ENCODE data around the gene TRUB2. TPM values are rescaled to one million over a fixed set of nuclear protein-coding genes. Genes with fewer than 3 reads are reported as not detected.

The TRUB2 gene
- total and polyA plus RNA-seq, 2 of the 13 experiments (the other 11 are each of a cell fraction or from before 2014, with no cell fraction given), result 22.3 to 41.2 TPM

DNA sequence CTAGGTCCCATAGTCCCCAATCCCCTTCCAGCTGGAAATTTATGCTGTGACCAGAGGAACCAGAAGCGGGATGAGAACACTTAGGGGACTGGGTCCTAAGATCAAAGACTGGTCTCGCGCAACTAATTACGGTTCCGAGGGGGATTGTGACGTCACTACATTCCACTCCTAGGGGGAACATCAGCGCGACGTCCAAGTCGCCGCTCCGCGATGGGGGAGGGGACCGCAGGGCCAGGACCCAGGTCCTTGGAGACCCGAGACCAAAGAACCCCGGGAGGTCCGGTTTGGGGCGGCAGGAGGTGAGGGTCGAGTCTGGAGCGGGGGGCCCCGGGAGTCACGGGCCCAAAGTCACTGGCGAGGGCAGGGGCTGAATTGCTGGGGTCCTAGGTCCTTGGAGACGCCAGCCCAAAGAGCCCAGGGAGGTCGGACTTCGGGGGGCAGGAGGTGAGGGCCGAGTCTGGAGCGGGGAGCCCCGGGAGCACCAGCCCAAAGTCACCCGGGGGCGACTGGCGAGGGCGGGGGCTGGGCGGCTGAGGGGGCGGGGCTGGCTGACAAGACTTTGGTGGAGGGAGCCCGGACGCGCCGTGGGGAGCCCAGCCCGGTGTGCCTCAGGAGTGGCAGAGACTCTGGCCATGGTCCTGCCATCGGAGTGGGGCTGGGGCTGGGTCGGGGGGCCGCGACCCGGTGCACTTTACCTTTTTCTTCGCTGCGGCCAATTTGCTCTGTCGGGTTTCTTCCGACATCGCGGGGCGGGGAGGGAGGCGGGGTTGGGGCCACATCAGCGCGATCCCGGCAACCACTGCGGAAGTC, 46.8 kb downstream of the TRUB2 start, which contains the start of gene GOLGA2 (continued):
- TF ChIP-seq, protein P1, sequence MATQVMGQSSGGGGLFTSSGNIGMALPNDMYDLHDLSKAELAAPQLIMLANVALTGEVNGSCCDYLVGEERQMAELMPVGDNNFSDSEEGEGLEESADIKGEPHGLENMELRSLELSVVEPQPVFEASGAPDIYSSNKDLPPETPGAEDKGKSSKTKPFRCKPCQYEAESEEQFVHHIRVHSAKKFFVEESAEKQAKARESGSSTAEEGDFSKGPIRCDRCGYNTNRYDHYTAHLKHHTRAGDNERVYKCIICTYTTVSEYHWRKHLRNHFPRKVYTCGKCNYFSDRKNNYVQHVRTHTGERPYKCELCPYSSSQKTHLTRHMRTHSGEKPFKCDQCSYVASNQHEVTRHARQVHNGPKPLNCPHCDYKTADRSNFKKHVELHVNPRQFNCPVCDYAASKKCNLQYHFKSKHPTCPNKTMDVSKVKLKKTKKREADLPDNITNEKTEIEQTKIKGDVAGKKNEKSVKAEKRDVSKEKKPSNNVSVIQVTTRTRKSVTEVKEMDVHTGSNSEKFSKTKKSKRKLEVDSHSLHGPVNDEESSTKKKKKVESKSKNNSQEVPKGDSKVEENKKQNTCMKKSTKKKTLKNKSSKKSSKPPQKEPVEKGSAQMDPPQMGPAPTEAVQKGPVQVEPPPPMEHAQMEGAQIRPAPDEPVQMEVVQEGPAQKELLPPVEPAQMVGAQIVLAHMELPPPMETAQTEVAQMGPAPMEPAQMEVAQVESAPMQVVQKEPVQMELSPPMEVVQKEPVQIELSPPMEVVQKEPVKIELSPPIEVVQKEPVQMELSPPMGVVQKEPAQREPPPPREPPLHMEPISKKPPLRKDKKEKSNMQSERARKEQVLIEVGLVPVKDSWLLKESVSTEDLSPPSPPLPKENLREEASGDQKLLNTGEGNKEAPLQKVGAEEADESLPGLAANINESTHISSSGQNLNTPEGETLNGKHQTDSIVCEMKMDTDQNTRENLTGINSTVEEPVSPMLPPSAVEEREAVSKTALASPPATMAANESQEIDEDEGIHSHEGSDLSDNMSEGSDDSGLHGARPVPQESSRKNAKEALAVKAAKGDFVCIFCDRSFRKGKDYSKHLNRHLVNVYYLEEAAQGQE (IDR thresholded peaks at IDR 0.05; ENCODE audit: borderline replicate concordance in 1 of 2, low read depth in 1 of 2, low read length in 2 of 2), result 0 out of 4 replicates have a peak, but pooled peaks of 1 of the 2 experiments have one; percentile 57
- TF ChIP-seq DPF2 (CRISPR knock-in tag; IDR thresholded peaks at IDR 0.05; ENCODE audit: borderline replicate concordance, low read depth) (no peak), RBFOX2 (IDR thresholded peaks at IDR 0.05; ENCODE audit: low read depth, low read length) (peak; percentile 79), HOXD1 (CRISPR knock-in tag; IDR thresholded peaks at IDR 0.05) (no peak), ZNF547 (CRISPR knock-in tag; IDR thresholded peaks at IDR 0.05) (no peak), SALL2 (CRISPR knock-in tag; IDR thresholded peaks at IDR 0.05) (peak; percentile 31), BRD4 (CRISPR knock-in tag; IDR thresholded peaks at IDR 0.05) (no peak), THAP7 (CRISPR knock-in tag; IDR thresholded peaks at IDR 0.05) (0 out of 2 replicates have a peak, but pooled peaks have one; percentile 42), MYC (CRISPR knock-in tag; IDR thresholded peaks at IDR 0.05; ENCODE audit: borderline replicate concordance) (peak; percentile 8; the same call in 1 of the 2 replicates), ZSCAN5A (CRISPR knock-in tag; IDR thresholded peaks at IDR 0.05; ENCODE audit: borderline replicate concordance) (no peak), ARNT (IDR thresholded peaks at IDR 0.05) (no peak), IRX3 (CRISPR knock-in tag; IDR thresholded peaks at IDR 0.05; ENCODE audit: borderline replicate concordance, low read depth) (no peak), ZFP36L1 (CRISPR knock-in tag; IDR thresholded peaks at IDR 0.05) (no peak), ZNF570 (CRISPR knock-in tag; IDR thresholded peaks at IDR 0.05; ENCODE audit: borderline replicate concordance) (no peak), ZNF556 (CRISPR knock-in tag; IDR thresholded peaks at IDR 0.05; ENCODE audit: borderline replicate concordance) (no peak), ZBTB42 (CRISPR knock-in tag; IDR thresholded peaks at IDR 0.05) (0 out of 2 replicates have a peak, but pooled peaks have one; percentile 10), FOXA1 (IDR thresholded peaks at IDR 0.05) (no peak), FOXA1 (CRISPR knock-in tag; IDR thresholded peaks at IDR 0.05) (no peak), REL (CRISPR knock-in tag; conservative IDR thresholded peaks at IDR 0.05) (no peak), XRCC5 (optimal IDR thresholded peaks at IDR 0.05; ENCODE audit: low read length) (no peak)
- TF ChIP-seq, protein P2, sequence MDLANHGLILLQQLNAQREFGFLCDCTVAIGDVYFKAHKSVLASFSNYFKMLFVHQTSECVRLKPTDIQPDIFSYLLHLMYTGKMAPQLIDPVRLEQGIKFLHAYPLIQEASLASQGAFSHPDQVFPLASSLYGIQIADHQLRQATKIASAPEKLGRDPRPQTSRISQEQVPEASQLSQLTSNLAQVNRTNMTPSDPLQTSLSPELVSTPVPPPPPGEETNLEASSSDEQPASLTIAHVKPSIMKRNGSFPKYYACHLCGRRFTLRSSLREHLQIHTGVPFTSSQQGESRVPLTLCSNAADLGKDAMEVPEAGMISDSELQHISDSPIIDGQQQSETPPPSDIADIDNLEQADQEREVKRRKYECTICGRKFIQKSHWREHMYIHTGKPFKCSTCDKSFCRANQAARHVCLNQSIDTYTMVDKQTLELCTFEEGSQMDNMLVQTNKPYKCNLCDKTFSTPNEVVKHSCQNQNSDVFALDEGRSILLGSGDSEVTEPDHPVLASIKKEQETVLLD (CRISPR knock-in tag; IDR thresholded peaks at IDR 0.05; ENCODE audit: low read depth), result no peak
- TF ChIP-seq, protein P3, sequence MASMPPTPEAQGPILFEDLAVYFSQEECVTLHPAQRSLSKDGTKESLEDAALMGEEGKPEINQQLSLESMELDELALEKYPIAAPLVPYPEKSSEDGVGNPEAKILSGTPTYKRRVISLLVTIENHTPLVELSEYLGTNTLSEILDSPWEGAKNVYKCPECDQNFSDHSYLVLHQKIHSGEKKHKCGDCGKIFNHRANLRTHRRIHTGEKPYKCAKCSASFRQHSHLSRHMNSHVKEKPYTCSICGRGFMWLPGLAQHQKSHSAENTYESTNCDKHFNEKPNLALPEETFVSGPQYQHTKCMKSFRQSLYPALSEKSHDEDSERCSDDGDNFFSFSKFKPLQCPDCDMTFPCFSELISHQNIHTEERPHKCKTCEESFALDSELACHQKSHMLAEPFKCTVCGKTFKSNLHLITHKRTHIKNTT (CRISPR knock-in tag; IDR thresholded peaks at IDR 0.05), result no peak
